Measurements from ENCODE around the gene FLOT1. TPM values are rescaled to one million over a fixed set of nuclear protein-coding genes. Genes with fewer than 3 reads are reported as not detected.

The FLOT1 gene
- total and polyA plus RNA-seq, 3 donors from 2014 or later = 84.1 to 169 (median 88.1) TPM

DNA sequence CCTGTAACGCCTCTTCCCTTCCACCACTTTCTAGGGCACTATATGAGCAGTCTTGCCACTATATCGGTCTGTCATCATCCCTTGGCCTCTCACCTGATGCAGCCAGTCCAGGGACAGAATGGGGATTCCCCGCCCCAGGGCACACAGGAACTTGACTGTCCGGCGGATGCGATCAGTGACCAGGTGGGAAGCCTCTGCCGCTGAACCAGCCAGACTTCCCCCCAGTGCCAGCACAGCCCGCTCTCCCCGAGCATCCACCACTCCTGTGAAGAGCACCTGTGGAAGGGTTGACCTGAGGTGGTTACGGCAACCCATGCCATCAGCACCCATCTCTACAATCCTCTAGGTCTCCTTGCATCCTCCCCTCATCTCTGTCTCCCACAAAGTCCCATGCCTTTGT is 39.5 kb downstream of the FLOT1 start:
- TF ChIP-seq CTCF (IDR thresholded peaks at IDR 0.05) (no peak), POLR2A (IDR thresholded peaks at IDR 0.05) (no peak)
- WGBS, 2 donors = 95% methylated on average over 6 to 10 of the region's 10 CpGs
- Histone ChIP-seq H3K9me3 (no peaks in the 10 kb centered on the region), H3K27ac (no peak overlapping the region), H3K4me3 (no peak overlapping the region), H3K4me1 (no peaks in the 10 kb centered on the region), H3K27me3 (no peaks in the 10 kb centered on the region), H3K36me3 (ENCODE audit: low read depth, missing control alignments) (no peaks in the 10 kb centered on the region)
- no peak for DNase-seq
- intact Hi-C loops (cut with DNase I; ENCODE audit: low total_unique reads) = no loop called here

GRCh38 chr6:30700340-30700739 is 42.1 kb downstream of the FLOT1 start:
- Histone ChIP-seq H3K4me1 (no peaks in the 10 kb centered on the region), H3K36me3 (ENCODE audit: low read depth, missing control alignments) (no peaks in the 10 kb centered on the region), H3K27ac (no peak overlapping the region), H3K9me3 (no peaks in the 10 kb centered on the region), H3K4me3 (no peak overlapping the region), H3K27me3 (no peaks in the 10 kb centered on the region)
- DNase-seq = no peak
- WGBS, 2 donors = 67 to 79% methylated on average over 4 of the region's 4 CpGs
- intact Hi-C loops (cut with DNase I; ENCODE audit: low total_unique reads) = no loop called here
- TF ChIP-seq POLR2A (IDR thresholded peaks at IDR 0.05) (no peak), CTCF (IDR thresholded peaks at IDR 0.05) (no peak)

GRCh38 chr6:30696432-30696831 is 46.1 kb downstream of the FLOT1 start:
- H3K4me3 ChIP-seq = no peak overlapping the region
- WGBS, 2 donors = 94 to 95% methylated on average over 5 of the region's 5 CpGs
- no peaks in the 10 kb centered on the region for H3K36me3 ChIP-seq (ENCODE audit: low read depth, missing control alignments)
- DNase-seq = no peak
- H3K9me3 ChIP-seq = no peaks in the 10 kb centered on the region
- intact Hi-C loops (cut with DNase I; ENCODE audit: low total_unique reads) = no loop called here
- peaks cover 8% of the 10 kb centered on the region for H3K4me1 ChIP-seq
- no peaks in the 10 kb centered on the region for H3K27me3 ChIP-seq
- H3K27ac ChIP-seq = no peak overlapping the region
- TF ChIP-seq CTCF (IDR thresholded peaks at IDR 0.05) = no peak
- no peak for TF ChIP-seq POLR2A (IDR thresholded peaks at IDR 0.05)

GRCh38 chr6:30691208-30691847 is 51.2 kb downstream of the FLOT1 start:
- TF ChIP-seq POLR2A (IDR thresholded peaks at IDR 0.05) (no peak), CTCF (IDR thresholded peaks at IDR 0.05) (no peak)
- intact Hi-C loops (cut with DNase I; ENCODE audit: low total_unique reads) = no loop called here
- 8 to 13% methylated on average over 8 of the region's 8 CpGs for WGBS, 2 donors

More at GRCh38 chr6:30691208-30691847, 51.2 kb downstream of the FLOT1 start:
- no peaks in the 10 kb centered on the region for H3K27me3 ChIP-seq
- H3K4me3 ChIP-seq = peak overlapping the region; percentile 58 to 72
- H3K9me3 ChIP-seq = no peaks in the 10 kb centered on the region
- H3K4me1 ChIP-seq = peaks cover 30% of the 10 kb centered on the region
- peak overlapping the region; percentile 61 to 92 for H3K27ac ChIP-seq
- no peaks in the 10 kb centered on the region for H3K36me3 ChIP-seq (ENCODE audit: low read depth, missing control alignments)
- DNase-seq = no peak
